Measurements from ENCODE around the gene KLK14. TPM values are rescaled to one million over a fixed set of nuclear protein-coding genes. Genes with fewer than 3 reads are reported as not detected.

KLK14 gene
- total RNA-seq, 2 donors from 2014 or later = 0.32 to 0.39 TPM

DNA sequence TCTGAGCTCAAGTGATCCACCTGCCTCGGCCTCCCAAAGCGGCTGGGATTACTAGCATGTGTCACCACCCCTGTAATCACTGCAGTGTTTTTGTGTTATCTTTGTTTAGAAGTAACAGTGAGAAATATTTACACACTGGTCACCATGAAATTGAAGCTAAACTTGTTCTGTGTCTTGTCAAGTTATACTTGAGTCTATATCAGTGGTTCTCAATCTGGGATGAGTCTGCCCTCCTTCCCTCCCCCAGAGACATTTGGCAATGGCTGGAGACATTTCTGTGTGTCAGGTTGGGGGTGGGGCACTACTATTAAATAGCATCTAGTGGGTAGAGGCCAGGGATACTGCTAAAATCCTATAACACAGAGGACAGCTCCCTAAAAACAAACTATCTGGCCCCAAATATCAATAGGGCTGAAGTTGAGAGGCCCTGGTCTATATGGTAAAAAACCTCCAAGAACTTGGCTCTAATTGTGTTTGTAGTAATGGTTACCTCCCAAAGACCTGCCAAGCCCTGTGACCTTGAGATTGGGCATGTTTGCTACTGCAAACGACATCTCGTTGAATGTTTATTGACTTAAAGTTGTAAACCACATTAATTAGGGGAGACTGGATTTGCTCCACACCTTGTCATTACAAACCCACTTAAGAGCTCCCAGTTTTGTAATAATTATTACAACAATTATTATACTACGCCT, 18.6 kb upstream of the KLK14 start:
- ATAC-seq (no peak), DNase-seq (no peak)
- H3K27ac Mint-ChIP-seq = no peak overlapping the region
- peaks cover 30% of the 10 kb centered on the region for H3K4me1 Mint-ChIP-seq
- H3K27me3 Mint-ChIP-seq = no peaks in the 10 kb centered on the region
- no peaks in the 10 kb centered on the region for H3K9me3 ChIP-seq (ENCODE audit: control insufficient read depth, low read length, poor library complexity, severe bottlenecking)
- peaks cover 4% of the 10 kb centered on the region for H3K36me3 Mint-ChIP-seq (ENCODE audit: low read depth)
- H3K4me3 Mint-ChIP-seq = no peak overlapping the region

DNA sequence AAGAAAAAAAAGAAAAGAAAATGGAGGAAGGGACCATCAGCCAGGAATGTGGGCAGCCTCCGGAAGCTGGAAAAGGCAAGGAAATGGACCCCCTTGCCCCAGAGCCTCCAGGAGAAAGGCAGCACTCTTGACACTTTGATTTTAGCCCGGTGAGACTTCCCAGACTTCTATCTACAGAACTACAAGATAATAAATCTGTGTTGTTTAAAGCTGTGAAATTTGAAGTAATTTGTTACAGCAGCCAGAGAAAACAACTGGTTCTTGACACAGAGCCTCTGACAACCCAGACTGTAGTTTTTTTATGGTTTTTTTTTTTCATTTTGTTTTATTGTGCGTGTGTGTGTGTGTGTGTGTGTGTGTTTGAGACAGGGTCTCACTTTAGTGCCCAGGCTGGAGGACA, 17.9 kb upstream of the KLK14 start:
- H3K4me1 Mint-ChIP-seq = peaks cover 25% of the 10 kb centered on the region
- DNase-seq (no peak), ATAC-seq (no peak)
- peaks cover 4% of the 10 kb centered on the region for H3K36me3 Mint-ChIP-seq (ENCODE audit: low read depth)
- no peaks in the 10 kb centered on the region for H3K9me3 ChIP-seq (ENCODE audit: control insufficient read depth, low read length, poor library complexity, severe bottlenecking)
- H3K4me3 Mint-ChIP-seq = no peak overlapping the region
- H3K27ac Mint-ChIP-seq = no peak overlapping the region
- H3K27me3 Mint-ChIP-seq = no peaks in the 10 kb centered on the region

DNA sequence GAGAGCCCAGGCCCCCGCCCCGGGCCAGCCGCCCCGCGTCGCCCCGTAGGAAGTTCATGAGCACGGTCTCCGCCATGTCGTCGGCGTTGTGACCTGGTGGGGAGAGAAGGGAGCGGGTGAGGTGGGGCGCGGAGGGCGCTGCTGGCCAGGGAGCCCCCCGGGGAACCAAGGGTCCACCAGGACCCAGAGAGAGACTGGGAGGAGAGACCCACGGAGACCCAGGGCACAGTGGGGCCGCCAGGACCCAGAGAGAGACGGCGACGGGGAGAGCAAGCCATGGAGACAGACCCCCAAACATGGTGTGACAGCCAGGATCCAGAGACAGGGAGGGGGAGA, 16.3 kb upstream of the KLK14 start:
- Mint-ChIP-seq H3K27me3 (no peaks in the 10 kb centered on the region), H3K4me1 (peaks cover 25% of the 10 kb centered on the region), H3K36me3 (ENCODE audit: low read depth) (peaks cover 4% of the 10 kb centered on the region), H3K27ac (no peak overlapping the region), H3K4me3 (peak overlapping the region; percentile 36)
- H3K9me3 ChIP-seq (ENCODE audit: control insufficient read depth, low read length, poor library complexity, severe bottlenecking) = no peaks in the 10 kb centered on the region
- ATAC-seq (peak; percentile 4), DNase-seq (no peak)

GRCh38 chr19:51098365-51099046, 15.8 kb upstream of the KLK14 start:
- Mint-ChIP-seq H3K36me3 (ENCODE audit: low read depth) (peaks cover 4% of the 10 kb centered on the region), H3K27me3 (no peaks in the 10 kb centered on the region), H3K4me1 (peaks cover 25% of the 10 kb centered on the region), H3K27ac (no peak overlapping the region), H3K4me3 (peak overlapping the region; percentile 36)
- no peaks in the 10 kb centered on the region for H3K9me3 ChIP-seq (ENCODE audit: control insufficient read depth, low read length, poor library complexity, severe bottlenecking)
- peak; percentile 87 for ATAC-seq
- DNase-seq = peak; percentile 18 to 25 (median 19)

DNA sequence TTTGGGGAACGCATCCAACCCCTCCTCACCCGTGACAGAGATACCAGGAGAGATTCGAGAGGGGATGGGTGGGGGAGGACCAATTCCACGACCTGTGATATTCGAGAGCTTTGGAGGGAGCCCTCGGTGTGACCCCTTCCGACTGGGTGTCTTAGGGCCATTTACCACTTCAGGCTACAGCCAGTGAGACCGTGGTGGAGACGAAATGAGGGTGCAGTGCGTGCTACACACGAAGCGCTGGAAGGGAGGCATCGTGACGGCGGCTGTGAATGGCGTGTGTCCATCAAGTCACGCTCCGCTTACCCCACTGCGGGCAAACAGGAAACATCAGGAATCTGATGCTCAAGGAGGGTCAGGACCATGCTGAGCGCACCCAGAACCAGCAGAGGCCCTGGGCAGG, 15.1 kb upstream of the KLK14 start:
- no peak for ATAC-seq
- Mint-ChIP-seq H3K27ac (no peak overlapping the region), H3K27me3 (no peaks in the 10 kb centered on the region), H3K36me3 (ENCODE audit: low read depth) (peaks cover 4% of the 10 kb centered on the region), H3K4me3 (no peak overlapping the region), H3K4me1 (peaks cover 27% of the 10 kb centered on the region)
- H3K9me3 ChIP-seq (ENCODE audit: control insufficient read depth, low read length, poor library complexity, severe bottlenecking) = no peaks in the 10 kb centered on the region
- DNase-seq = no peak

- no peak overlapping the region for H3K4me3 Mint-ChIP-seq
- H3K4me1 Mint-ChIP-seq = peaks cover 28% of the 10 kb centered on the region
- DNase-seq (peak; percentile 48 to 70 (median 68)), ATAC-seq (peak; percentile 55)
- H3K27me3 Mint-ChIP-seq = no peaks in the 10 kb centered on the region
- no peaks in the 10 kb centered on the region for H3K9me3 ChIP-seq (ENCODE audit: control insufficient read depth, low read length, poor library complexity, severe bottlenecking)
- H3K27ac Mint-ChIP-seq = peak overlapping the region; percentile 34
- peaks cover 7% of the 10 kb centered on the region for H3K36me3 Mint-ChIP-seq (ENCODE audit: low read depth)
Measured at GRCh38 chr19:51097166-51097738, 14.6 kb upstream of the KLK14 start.

- Mint-ChIP-seq H3K4me1 (peaks cover 30% of the 10 kb centered on the region), H3K4me3 (peak overlapping the region; percentile 28), H3K36me3 (ENCODE audit: low read depth) (peaks cover 8% of the 10 kb centered on the region), H3K27ac (peak overlapping the region; percentile 34), H3K27me3 (no peaks in the 10 kb centered on the region)
- DNase-seq (no peak), ATAC-seq (no peak)
- H3K9me3 ChIP-seq (ENCODE audit: control insufficient read depth, low read length, poor library complexity, severe bottlenecking) = no peaks in the 10 kb centered on the region
Measured at GRCh38 chr19:51096473-51097165, 13.9 kb upstream of the KLK14 start.

GRCh38 chr19:51094696-51095279, 12.1 kb upstream of the KLK14 start:
- Mint-ChIP-seq H3K4me3 (no peak overlapping the region), H3K4me1 (peaks cover 27% of the 10 kb centered on the region), H3K36me3 (ENCODE audit: low read depth) (peaks cover 8% of the 10 kb centered on the region), H3K27ac (peak overlapping the region; percentile 70), H3K27me3 (no peaks in the 10 kb centered on the region)
- no peak for ATAC-seq
- no peak for DNase-seq
- H3K9me3 ChIP-seq (ENCODE audit: control insufficient read depth, low read length, poor library complexity, severe bottlenecking) = no peaks in the 10 kb centered on the region

- Mint-ChIP-seq H3K27me3 (no peaks in the 10 kb centered on the region), H3K4me3 (peak overlapping the region; percentile 43), H3K36me3 (ENCODE audit: low read depth) (peaks cover 10% of the 10 kb centered on the region), H3K27ac (peak overlapping the region; percentile 70), H3K4me1 (peaks cover 24% of the 10 kb centered on the region)
- ATAC-seq (no peak), DNase-seq (no peak)
- no peaks in the 10 kb centered on the region for H3K9me3 ChIP-seq (ENCODE audit: control insufficient read depth, low read length, poor library complexity, severe bottlenecking)
Measured at GRCh38 chr19:51093510-51094345, 11.0 kb upstream of the KLK14 start.

- H3K27me3 Mint-ChIP-seq = no peaks in the 10 kb centered on the region
- no peak for DNase-seq
- H3K27ac Mint-ChIP-seq = peak overlapping the region; percentile 70
- ATAC-seq = no peak
- peaks cover 24% of the 10 kb centered on the region for H3K4me1 Mint-ChIP-seq
- H3K4me3 Mint-ChIP-seq = no peak overlapping the region
- peaks cover 10% of the 10 kb centered on the region for H3K36me3 Mint-ChIP-seq (ENCODE audit: low read depth)
- H3K9me3 ChIP-seq (ENCODE audit: control insufficient read depth, low read length, poor library complexity, severe bottlenecking) = no peaks in the 10 kb centered on the region
Measured at GRCh38 chr19:51093101-51093500, 10.4 kb upstream of the KLK14 start.

GRCh38 chr19:51091895-51092873, 9.5 kb upstream of the KLK14 start:
- DNase-seq (no peak), ATAC-seq (no peak)
- Mint-ChIP-seq H3K27ac (peak overlapping the region; percentile 65), H3K36me3 (ENCODE audit: low read depth) (peaks cover 10% of the 10 kb centered on the region), H3K27me3 (no peaks in the 10 kb centered on the region), H3K4me1 (peaks cover 26% of the 10 kb centered on the region), H3K4me3 (no peak overlapping the region)
- H3K9me3 ChIP-seq (ENCODE audit: control insufficient read depth, low read length, poor library complexity, severe bottlenecking) = no peaks in the 10 kb centered on the region
